ENCODE results near the gene ACSF3.

ACSF3 gene

GRCh38 chr16:89140981-89141883, 47.6 kb downstream of the ACSF3 start:
- TF ChIP-seq ZNF157 (tag by site-specific recombination; IDR thresholded peaks at IDR 0.05) (no peak), KLF1 (tag by site-specific recombination; IDR thresholded peaks at IDR 0.05) (no peak), ZNF571 (tag by site-specific recombination; IDR thresholded peaks at IDR 0.05) (no peak), ZNF529 (tag by site-specific recombination; IDR thresholded peaks at IDR 0.05; ENCODE audit: insufficient replicate concordance) (no peak), MZF1 (tag by site-specific recombination; IDR thresholded peaks at IDR 0.05; ENCODE audit: borderline replicate concordance) (no peak), YY1 (tag by site-specific recombination; IDR thresholded peaks at IDR 0.05) (no peak), BCL11B (tag by site-specific recombination; IDR thresholded peaks at IDR 0.05; ENCODE audit: low read depth) (no peak), SALL2 (tag by site-specific recombination; IDR thresholded peaks at IDR 0.05; ENCODE audit: borderline replicate concordance) (no peak), ZNF26 (tag by site-specific recombination; IDR thresholded peaks at IDR 0.05) (no peak), HIC1 (tag by site-specific recombination; IDR thresholded peaks at IDR 0.05) (no peak), ZNF239 (tag by site-specific recombination; IDR thresholded peaks at IDR 0.05) (no peak), ZBTB7A (tag by site-specific recombination; IDR thresholded peaks at IDR 0.05; ENCODE audit: low read depth) (no peak), ZIC2 (tag by site-specific recombination; IDR thresholded peaks at IDR 0.05) (no peak), KLF7 (tag by site-specific recombination; IDR thresholded peaks at IDR 0.05; ENCODE audit: borderline replicate concordance) (no peak), ZNF48 (tag by site-specific recombination; IDR thresholded peaks at IDR 0.05) (no peak)
- ChIA-PET CTCF (no interaction called here), POLR2A (no interaction called here)
- Histone ChIP-seq H3K27ac (ENCODE audit: extremely low read depth, low read depth, low read length) (no peak overlapping the region), H3K4me1 (ENCODE audit: control insufficient read depth, insufficient read depth, low read length) (no peaks in the 10 kb centered on the region), H3K36me3 (ENCODE audit: control insufficient read depth in 2 of 2, insufficient read depth in 1 of 2, low read length in 2 of 2) (peaks cover 0 to 68% of the 10 kb centered on the region in 2 experiments; a peak in 2 of 3 replicates), H3K9me3 (ENCODE audit: control insufficient read depth, insufficient read depth, low read depth, low read length) (no peaks in the 10 kb centered on the region), H3K4me3 (ENCODE audit: low read depth, low read length) (no peak overlapping the region)

- TF ChIP-seq SCRT1 (tag by site-specific recombination; IDR thresholded peaks at IDR 0.05; ENCODE audit: borderline replicate concordance) (no peak), ZNF585B (tag by site-specific recombination; IDR thresholded peaks at IDR 0.05) (no peak), SALL2 (tag by site-specific recombination; IDR thresholded peaks at IDR 0.05; ENCODE audit: borderline replicate concordance) (no peak), ZNF175 (tag by site-specific recombination; IDR thresholded peaks at IDR 0.05) (no peak), ZNF274 (IDR thresholded peaks at IDR 0.05; ENCODE audit: low read length) (no peak), ZNF274 (tag by site-specific recombination; IDR thresholded peaks at IDR 0.05; ENCODE audit: borderline replicate concordance) (no peak), SCRT2 (tag by site-specific recombination; IDR thresholded peaks at IDR 0.05) (no peak), ZBTB7A (tag by site-specific recombination; IDR thresholded peaks at IDR 0.05; ENCODE audit: low read depth) (no peak), ZNF518A (tag by site-specific recombination; conservative IDR thresholded peaks at IDR 0.05; ENCODE audit: low read depth) (no peak), ZNF549 (tag by site-specific recombination; IDR thresholded peaks at IDR 0.05) (no peak), ZNF488 (tag by site-specific recombination; IDR thresholded peaks at IDR 0.05) (no peak), ZNF239 (tag by site-specific recombination; IDR thresholded peaks at IDR 0.05) (no peak)
- no peak overlapping the region for H3K27ac ChIP-seq (ENCODE audit: extremely low read depth, low read depth, low read length)
- H3K36me3 ChIP-seq (ENCODE audit: control insufficient read depth in 2 of 2, insufficient read depth in 1 of 2, low read length in 2 of 2), result peaks cover 0 to 67% of the 10 kb centered on the region in 2 experiments; a peak in 2 of 3 replicates
- no peaks in the 10 kb centered on the region for H3K4me1 ChIP-seq (ENCODE audit: control insufficient read depth, insufficient read depth, low read length)
- H3K9me3 ChIP-seq (ENCODE audit: control insufficient read depth, insufficient read depth, low read depth, low read length), result no peaks in the 10 kb centered on the region
- no peak overlapping the region for H3K4me3 ChIP-seq (ENCODE audit: low read depth, low read length)
- ChIA-PET CTCF (no interaction called here), POLR2A (no interaction called here)
Observed at GRCh38 chr16:89141884-89142267, 48.2 kb downstream of the ACSF3 start.
